GM23338 (cell line): ENCODE results near the gene ZNF580.

Source experiments
- CREB1 ChIP-seq: fragments of 250-450 bp; sonication (Bioruptor Pico); IDR thresholded peaks from 2 replicates; pipeline ENCODE4 v1.5.0; 2020; ENCODE audit warnings: low read depth, mild to moderate bottlenecking, moderate library complexity
- EZH2 ChIP-seq: fragments of 200-600 bp; sonication (generic); IDR thresholded peaks from one replicate; pipeline ENCODE4 v1.8.0; 2017; ENCODE audit warnings: antibody characterized with exemption, mild to moderate bottlenecking, low read depth; ENCODE audit not compliant: unreplicated experiment
- EZH2phosphoT487 ChIP-seq: fragments of 200-600 bp; sonication (generic); IDR thresholded peaks from one replicate; pipeline ENCODE4 v1.8.1; 2018; ENCODE audit warnings: antibody characterized with exemption; ENCODE audit not compliant: unreplicated experiment
- JUNB ChIP-seq: IDR thresholded peaks from one replicate; pipeline ENCODE4 v1.6.1; 2016; ENCODE audit warnings: antibody characterized with exemption; ENCODE audit not compliant: unreplicated experiment
- POLR2AphosphoS5 ChIP-seq: IDR thresholded peaks from 2 replicates; pipeline ENCODE4 v1.6.1; 2016; ENCODE audit warnings: antibody characterized with exemption, low read depth
- TF ChIP-seq, protein P1 (sequence below), 2 experiments: fragments of 200-600 bp in 1 of 2; sonication (generic) in 1 of 2; conservative IDR thresholded peaks; 2 replicates each; pipeline versions ENCODE4 v1.5.1 to v1.6.1; 2016 to 2017; ENCODE audit warnings: antibody characterized with exemption in 2 of 2, low read depth in 2 of 2, mild to moderate bottlenecking in 2 of 2, moderate library complexity in 1 of 2
- TF ChIP-seq, protein P2 (sequence below): IDR thresholded peaks from one replicate; pipeline ENCODE4 v1.6.1; 2018; ENCODE audit warnings: antibody characterized with exemption; ENCODE audit not compliant: unreplicated experiment
- TF ChIP-seq, protein P3 (sequence below): IDR thresholded peaks from 2 replicates; pipeline ENCODE4 v1.6.1; 2016; ENCODE audit warnings: antibody characterized with exemption

DNA sequence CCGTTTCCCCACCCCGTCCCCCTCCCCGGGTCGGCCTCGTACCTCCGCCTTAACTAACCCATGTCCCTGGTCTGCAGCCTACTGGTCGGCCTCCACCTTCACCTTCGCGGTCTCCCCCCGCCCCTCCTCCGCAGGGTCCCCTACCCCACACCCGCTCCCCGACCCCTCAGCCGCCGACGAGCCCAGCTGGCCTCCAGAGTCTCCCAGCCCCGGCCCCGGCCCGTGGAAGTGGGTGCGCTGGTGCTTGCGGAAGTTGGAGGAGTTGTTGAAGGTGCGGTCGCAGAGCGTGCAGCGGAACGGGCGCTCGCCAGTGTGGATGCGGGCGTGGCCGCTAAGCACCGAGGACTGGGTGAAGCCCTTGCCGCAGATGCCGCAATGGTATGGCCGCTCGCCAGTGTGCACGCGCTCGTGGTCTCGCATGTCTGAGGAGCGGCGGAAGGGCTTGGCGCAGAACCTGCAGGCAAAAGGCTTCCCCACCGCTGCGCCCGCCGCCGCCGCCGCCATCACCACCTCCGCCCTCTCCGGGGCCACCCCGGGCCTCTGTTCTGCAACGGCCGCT, 19.1 kb upstream of the ZNF580 start:
- TF ChIP-seq, protein P1, sequence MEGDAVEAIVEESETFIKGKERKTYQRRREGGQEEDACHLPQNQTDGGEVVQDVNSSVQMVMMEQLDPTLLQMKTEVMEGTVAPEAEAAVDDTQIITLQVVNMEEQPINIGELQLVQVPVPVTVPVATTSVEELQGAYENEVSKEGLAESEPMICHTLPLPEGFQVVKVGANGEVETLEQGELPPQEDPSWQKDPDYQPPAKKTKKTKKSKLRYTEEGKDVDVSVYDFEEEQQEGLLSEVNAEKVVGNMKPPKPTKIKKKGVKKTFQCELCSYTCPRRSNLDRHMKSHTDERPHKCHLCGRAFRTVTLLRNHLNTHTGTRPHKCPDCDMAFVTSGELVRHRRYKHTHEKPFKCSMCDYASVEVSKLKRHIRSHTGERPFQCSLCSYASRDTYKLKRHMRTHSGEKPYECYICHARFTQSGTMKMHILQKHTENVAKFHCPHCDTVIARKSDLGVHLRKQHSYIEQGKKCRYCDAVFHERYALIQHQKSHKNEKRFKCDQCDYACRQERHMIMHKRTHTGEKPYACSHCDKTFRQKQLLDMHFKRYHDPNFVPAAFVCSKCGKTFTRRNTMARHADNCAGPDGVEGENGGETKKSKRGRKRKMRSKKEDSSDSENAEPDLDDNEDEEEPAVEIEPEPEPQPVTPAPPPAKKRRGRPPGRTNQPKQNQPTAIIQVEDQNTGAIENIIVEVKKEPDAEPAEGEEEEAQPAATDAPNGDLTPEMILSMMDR (conservative IDR thresholded peaks at IDR 0.05; ENCODE audit: low read depth in 2 of 2) = no peak
- TF ChIP-seq EZH2phosphoT487 (no peak), POLR2AphosphoS5 (no peak), EZH2 (no peak), CREB1 (no peak), JUNB (no peak)
- TF ChIP-seq, protein P2, sequence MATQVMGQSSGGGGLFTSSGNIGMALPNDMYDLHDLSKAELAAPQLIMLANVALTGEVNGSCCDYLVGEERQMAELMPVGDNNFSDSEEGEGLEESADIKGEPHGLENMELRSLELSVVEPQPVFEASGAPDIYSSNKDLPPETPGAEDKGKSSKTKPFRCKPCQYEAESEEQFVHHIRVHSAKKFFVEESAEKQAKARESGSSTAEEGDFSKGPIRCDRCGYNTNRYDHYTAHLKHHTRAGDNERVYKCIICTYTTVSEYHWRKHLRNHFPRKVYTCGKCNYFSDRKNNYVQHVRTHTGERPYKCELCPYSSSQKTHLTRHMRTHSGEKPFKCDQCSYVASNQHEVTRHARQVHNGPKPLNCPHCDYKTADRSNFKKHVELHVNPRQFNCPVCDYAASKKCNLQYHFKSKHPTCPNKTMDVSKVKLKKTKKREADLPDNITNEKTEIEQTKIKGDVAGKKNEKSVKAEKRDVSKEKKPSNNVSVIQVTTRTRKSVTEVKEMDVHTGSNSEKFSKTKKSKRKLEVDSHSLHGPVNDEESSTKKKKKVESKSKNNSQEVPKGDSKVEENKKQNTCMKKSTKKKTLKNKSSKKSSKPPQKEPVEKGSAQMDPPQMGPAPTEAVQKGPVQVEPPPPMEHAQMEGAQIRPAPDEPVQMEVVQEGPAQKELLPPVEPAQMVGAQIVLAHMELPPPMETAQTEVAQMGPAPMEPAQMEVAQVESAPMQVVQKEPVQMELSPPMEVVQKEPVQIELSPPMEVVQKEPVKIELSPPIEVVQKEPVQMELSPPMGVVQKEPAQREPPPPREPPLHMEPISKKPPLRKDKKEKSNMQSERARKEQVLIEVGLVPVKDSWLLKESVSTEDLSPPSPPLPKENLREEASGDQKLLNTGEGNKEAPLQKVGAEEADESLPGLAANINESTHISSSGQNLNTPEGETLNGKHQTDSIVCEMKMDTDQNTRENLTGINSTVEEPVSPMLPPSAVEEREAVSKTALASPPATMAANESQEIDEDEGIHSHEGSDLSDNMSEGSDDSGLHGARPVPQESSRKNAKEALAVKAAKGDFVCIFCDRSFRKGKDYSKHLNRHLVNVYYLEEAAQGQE = no peak
- TF ChIP-seq, protein P3, sequence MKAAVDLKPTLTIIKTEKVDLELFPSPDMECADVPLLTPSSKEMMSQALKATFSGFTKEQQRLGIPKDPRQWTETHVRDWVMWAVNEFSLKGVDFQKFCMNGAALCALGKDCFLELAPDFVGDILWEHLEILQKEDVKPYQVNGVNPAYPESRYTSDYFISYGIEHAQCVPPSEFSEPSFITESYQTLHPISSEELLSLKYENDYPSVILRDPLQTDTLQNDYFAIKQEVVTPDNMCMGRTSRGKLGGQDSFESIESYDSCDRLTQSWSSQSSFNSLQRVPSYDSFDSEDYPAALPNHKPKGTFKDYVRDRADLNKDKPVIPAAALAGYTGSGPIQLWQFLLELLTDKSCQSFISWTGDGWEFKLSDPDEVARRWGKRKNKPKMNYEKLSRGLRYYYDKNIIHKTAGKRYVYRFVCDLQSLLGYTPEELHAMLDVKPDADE = no peak
